Tibial nerve (tissue), 4 donors: Measurements from ENCODE around the gene TNIK.

Experiments used
- EP300 ChIP-seq, 2 donors: sonication (generic); formaldehyde crosslinking; IDR thresholded peaks; one replicate each; pipeline ENCODE4 v1.6.1; 2017; ENCODE audit warnings: antibody characterized with exemption in 2 of 2, mild to moderate bottlenecking in 1 of 2
- TF ChIP-seq, protein P1 (sequence below), 5 experiments: fragments of 200-600 bp in 3 of 5; fragments of 450-650 bp in 2 of 5; sonication (generic) in 3 of 5; IDR thresholded peaks; one replicate each; pipeline ENCODE4 v1.5.1; 2016 to 2019; ENCODE audit warnings: antibody characterized with exemption in 5 of 5, mild to moderate bottlenecking in 3 of 5, moderate library complexity in 2 of 5

DNA sequence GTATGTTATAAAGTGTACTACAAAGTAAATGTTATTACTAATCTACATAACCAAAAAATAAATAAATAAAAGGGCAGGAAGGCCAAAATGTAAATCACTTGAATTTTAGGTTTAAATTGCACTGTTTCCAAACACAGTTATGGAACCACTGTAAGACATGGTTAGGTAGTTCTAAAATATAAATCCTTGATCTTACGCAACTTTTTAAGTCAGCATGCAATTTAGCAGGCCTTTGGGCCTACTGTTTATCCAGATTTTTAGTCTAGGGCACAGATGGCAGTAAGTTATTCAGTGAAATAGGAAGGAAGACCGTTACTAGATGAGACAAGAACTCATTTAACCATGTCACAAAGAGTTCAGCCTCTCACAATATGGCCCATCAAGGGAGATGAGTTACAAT is 246.3 kb downstream of the TNIK start:
- TF ChIP-seq, protein P1, sequence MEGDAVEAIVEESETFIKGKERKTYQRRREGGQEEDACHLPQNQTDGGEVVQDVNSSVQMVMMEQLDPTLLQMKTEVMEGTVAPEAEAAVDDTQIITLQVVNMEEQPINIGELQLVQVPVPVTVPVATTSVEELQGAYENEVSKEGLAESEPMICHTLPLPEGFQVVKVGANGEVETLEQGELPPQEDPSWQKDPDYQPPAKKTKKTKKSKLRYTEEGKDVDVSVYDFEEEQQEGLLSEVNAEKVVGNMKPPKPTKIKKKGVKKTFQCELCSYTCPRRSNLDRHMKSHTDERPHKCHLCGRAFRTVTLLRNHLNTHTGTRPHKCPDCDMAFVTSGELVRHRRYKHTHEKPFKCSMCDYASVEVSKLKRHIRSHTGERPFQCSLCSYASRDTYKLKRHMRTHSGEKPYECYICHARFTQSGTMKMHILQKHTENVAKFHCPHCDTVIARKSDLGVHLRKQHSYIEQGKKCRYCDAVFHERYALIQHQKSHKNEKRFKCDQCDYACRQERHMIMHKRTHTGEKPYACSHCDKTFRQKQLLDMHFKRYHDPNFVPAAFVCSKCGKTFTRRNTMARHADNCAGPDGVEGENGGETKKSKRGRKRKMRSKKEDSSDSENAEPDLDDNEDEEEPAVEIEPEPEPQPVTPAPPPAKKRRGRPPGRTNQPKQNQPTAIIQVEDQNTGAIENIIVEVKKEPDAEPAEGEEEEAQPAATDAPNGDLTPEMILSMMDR (IDR thresholded peaks at IDR 0.05), result no peak
- no peak for TF ChIP-seq EP300 (IDR thresholded peaks at IDR 0.05)
